ENCODE measurements around the gene LMBRD1.
A peak's percentile ranks its signal among the peaks of the same experiment; 100 is the strongest.
"Not testable (repeated sequence)": the region's sequence is repeated elsewhere in the genome, so short reads cannot be mapped to it uniquely, and the experiment has no call there.

Gene LMBRD1

GRCh38 chr6:69796642-69797390, at the start of gene LMBRD1:
Gene LMBRD1 (minus strand): TSS chr6:69797010. CDS start chr6:69796881, 129 bp downstream.
- DNase-seq = peak; percentile 92

- no peak for DNase-seq
Observed at GRCh38 chr6:69846312-69846711, 49.5 kb upstream of the LMBRD1 start.

DNA sequence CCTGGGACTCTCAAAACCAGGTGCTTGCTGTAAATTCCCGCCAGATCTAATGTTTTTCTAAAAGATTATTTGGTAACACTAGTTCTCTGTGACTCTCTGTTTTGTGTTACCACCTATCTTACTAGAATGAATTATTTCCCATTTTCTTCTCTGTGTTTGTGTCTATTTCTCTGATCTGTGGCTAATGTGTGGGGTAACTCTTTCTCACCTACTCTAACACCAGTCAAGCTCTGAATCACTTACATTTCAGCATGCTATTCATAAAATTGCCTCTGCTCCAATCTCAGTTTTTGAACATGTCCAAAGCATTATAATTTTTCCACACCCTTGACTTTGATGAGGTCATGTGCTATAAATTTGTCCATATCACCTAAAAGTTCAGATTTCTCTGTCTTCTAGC, 46.4 kb upstream of the LMBRD1 start:
- DNase-seq = no peak

GRCh38 chr6:69841862-69842261, 45.1 kb upstream of the LMBRD1 start:
- DNase-seq = no peak

DNA sequence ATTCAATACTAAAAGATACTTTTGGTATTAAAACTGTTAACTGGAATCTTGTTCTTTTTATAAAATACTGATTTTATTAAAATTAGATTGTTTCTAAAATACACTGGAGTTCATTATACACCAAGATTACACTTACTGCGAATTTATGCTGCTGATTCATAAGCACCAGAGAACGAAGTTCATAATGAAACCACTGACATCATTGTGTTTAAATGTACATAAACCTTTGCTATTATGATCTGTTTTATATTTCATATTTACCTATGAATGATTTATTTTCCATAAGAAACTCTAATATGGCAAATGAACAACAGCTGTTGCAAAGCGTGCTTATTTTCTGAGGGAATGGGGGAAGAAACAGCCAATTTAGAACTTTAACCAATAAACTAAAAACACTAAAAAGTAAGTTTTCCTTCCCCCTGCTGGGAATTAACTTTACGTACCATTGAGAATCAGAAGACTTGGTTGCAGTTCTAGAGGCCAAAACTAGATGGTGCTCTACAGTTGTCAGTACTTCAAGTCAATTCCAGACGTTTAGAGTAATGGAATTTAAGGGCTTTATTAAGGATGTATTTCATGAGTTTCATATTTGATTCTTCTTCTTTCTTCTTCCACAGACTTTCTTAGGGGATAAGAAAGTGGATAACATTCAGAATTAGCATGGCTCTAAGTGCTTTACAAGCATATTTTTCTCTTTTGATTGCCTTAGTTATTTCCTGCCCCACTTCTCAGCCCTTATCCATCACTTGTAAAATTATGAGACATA, 38.8 kb upstream of the LMBRD1 start:
- DNase-seq = peak; percentile 74

GRCh38 chr6:69832558-69832957, 35.7 kb upstream of the LMBRD1 start:
- DNase-seq = no peak

DNA sequence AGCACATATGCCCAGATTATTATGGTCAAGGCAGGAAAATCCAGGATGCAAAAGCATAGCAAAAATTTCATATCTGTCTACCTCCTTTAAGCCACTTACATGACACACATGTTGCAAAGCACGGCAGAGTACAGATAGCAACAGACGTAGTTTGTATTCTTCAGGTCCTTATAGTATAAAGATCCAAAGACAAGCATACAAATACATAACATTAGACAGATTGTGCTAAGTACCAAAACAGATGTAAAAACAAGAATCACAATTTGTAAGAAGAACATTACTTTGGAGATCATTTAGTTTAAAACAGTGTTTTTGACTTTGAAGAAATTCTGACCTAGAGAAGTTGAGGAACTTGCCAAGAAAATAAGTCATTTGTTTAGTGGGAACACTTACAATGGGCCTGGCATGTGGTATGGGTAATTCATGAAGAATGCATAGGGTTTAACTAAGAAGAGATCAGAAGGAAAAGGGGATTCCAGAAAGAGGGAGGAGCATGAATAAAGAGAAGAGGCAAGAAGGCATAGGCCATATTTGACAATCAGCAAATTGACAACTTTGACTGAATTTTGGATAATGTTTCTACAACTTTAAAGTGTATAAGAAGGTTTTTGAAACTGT, 30.6 kb upstream of the LMBRD1 start:
- no peak for DNase-seq

DNA sequence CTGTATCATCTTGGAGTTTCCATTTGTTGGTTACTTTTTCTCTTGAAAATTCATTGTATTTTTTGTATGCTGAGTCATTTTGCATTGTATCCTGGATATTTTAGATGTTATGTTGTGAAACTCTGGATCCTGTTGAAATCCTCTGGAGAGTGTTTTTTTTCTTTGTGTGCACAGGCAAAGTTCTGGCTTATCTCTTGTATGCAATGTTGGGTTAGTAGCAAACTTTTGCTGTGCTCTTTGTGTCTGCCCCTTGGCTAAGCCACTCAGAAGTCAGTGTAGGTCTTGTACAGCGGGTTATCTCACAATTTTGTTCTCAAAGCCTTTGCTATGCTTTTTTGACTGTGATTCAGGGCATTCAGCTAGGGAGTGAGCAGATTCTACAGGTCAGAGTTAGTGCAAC, 29.1 kb upstream of the LMBRD1 start:
- DNase-seq = no peak

DNA sequence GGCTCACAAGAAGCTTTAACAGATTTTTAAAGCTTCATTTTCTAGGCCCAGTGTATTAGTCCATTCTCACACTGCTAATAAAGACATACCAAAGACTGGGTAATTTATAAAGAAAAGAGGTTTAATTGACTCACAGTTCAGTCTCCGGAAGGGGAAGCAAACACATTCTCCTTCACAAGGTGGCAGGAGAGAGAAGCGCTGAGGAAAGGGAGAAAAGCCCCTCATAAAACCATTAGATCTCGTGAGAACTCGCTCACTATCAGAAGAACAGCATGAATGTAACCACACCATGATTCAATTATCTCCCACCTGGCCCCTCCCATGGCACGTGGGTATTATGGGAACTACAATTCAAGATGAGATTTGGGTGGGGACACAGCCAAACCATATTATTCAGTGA, 27.5 kb upstream of the LMBRD1 start:
- not testable (repeated sequence) for DNase-seq

DNA sequence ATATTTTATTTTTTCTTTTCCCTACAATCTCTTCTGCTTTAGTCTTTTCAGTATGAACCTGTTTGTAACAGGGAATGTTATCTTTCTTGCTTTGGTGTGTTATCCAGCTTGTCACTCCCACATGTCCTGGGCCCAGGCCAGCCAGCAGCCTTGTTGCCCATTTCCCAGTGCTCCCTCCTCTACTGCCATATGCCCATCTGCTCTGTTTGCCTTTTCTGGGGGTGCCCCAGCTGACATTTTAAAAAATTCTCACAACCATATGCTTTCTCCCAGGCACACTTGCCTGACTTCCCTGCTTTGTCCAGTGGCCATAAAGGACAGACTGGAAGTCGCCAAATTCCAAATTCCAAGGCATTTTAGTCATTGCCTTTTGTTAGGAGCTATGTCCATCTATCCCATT, 23.6 kb upstream of the LMBRD1 start:
- no peak for DNase-seq

- DNase-seq = no peak
Observed at GRCh38 chr6:69820018-69820417, 23.2 kb upstream of the LMBRD1 start.

DNA sequence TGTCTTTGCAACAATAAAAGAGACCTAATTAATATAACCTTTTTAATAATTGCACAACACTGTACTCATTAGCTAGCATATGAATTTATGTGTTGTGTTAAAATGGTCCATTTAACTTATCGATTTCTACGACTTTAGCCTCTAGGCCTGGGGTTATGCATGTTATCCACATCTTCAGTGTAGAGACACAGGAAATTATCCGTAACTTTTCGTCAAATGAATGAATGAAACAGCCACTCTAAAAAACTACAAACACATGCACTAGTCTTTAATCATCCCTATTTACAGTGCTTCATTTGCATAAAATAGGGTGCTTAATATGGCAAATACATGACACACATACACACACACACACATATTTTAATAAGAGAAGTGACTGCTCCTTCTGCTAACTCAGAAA, 22.3 kb upstream of the LMBRD1 start:
- no peak for DNase-seq

- DNase-seq = no peak
Observed at GRCh38 chr6:69818223-69818930, 21.6 kb upstream of the LMBRD1 start.

GRCh38 chr6:69817358-69817757, 20.5 kb upstream of the LMBRD1 start:
- DNase-seq = no peak

DNA sequence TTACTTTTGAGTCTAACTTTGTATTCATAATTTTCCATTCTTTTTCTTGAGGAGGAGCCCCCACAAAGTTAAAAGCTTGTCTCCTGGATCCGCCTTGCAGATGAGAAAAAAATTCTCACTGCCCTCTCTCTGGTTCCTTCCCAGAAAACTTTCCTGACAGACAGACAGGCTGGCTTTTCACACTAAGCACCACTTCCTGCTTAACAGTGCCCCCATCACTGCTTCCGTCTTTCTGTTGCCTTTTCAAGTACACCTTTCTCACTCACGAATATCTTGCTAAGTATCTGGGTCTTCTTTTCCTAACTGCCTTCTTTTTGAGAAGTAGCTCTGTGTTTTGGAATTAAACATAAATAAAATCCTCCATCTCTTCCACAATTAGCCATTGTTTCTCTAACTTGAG, 19.8 kb upstream of the LMBRD1 start:
- DNase-seq = no peak

- no peak for DNase-seq
Observed at GRCh38 chr6:69816026-69816425, 19.2 kb upstream of the LMBRD1 start.

DNA sequence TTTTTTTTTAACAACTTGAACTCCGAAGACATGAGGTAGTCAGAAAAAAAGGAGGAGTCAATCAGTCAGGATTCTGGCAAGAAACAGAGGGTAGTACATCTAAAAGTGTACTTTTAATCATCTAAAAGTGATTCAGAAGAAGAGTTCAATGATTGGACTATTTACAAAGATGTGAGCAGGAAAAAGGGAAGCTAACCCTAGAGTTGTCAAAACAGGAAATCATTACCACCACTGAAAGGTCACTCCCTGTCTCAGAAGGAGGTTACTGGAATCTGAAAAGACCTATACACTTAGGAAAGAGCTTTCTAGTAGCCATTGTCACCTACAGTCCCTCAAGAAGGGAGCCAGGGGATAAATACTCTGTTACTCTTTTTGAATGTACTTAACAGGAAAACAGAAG, 16.7 kb upstream of the LMBRD1 start:
- DNase-seq = no peak

- DNase-seq = no peak
Observed at GRCh38 chr6:69812746-69813427, 16.1 kb upstream of the LMBRD1 start.

GRCh38 chr6:69802995-69803394, 6.2 kb upstream of the LMBRD1 start:
- DNase-seq = no peak

DNA sequence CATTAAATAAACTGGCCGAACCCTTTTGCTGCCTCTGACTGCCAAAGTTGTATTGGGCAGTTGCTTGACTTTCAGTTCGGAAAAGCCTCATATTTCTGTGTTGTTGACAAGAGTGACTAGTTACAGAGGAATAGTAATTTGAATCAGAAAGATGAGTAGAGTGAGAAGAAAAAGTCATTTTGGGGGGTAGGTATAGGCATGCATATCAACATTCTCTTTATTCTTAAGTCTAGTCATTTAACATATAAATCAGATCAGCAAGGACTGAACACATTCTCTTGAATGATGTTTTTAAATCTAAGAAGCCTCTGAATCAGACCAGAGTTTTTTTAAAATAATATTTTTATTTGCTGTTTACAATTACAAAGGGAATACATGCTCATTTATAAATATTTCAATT, 4.9 kb upstream of the LMBRD1 start:
- DNase-seq = no peak

DNA sequence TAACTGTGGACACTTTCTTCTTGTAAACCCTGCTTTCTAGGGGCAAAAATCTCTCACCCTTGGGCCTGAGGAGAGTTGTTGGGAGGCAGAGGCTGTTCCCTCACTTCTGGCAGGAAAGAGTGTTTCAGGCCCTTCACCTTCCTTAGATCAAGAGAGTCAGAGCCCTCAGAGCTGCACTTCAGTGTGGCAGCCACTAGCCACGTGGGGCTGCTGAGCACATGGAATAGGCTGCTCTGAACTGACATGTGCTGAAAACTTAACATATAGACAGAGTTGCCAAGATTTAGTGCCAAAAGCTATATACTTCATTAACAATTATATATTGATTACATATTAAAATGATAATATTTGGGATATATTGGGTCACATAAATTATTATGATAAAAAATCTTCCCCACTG, 4.4 kb upstream of the LMBRD1 start:
- DNase-seq = no peak

- not testable (repeated sequence) for DNase-seq
Observed at GRCh38 chr6:69798796-69799195, 2.0 kb upstream of the LMBRD1 start.

Data from NCI-H748 treated with DMSO at 0.1 percent for 48 hours (cell line).